PC-3 (cell line): Measurements from ENCODE around the gene SLC46A1.

Source experiments
- EZH2 ChIP-seq: fragments of 300-600 bp; sonication (generic); IDR thresholded peaks from one replicate; pipeline ENCODE4 v1.6.1; 2017; ENCODE audit warnings: antibody characterized with exemption, mild to moderate bottlenecking, low read length; ENCODE audit not compliant: unreplicated experiment
- EZH2phosphoT487 ChIP-seq: fragments of 300-600 bp; sonication (generic); IDR thresholded peaks from 2 replicates; pipeline ENCODE4 v1.6.1; 2018; ENCODE audit warnings: mild to moderate bottlenecking, antibody characterized with exemption, low read length, borderline replicate concordance
- TF ChIP-seq, protein P1 (sequence below): fragments of 300-600 bp; sonication (generic); conservative IDR thresholded peaks from 2 replicates; pipeline ENCODE4 v1.5.1; 2017; ENCODE audit warnings: antibody characterized with exemption, low read depth, mild to moderate bottlenecking, low read length

DNA sequence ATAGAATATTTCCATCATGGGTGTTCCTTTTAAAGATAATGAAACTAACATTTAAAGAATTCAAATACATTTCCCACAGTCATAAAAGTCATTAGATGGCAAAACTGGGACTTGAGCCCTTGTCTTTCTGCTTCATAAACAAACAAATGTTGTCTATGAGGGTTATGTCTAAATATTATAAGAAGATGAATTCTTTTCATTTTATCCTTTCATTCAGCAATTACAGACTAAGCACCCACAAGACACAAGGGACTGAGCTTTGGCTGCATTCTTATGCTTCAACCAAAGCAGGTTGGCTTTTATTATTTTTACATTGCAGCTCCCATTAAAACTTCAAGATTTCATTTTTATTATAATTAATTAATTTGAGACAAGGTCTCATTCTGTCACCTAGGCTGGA lies 19.6 kb downstream of the SLC46A1 start:
- TF ChIP-seq, protein P1, sequence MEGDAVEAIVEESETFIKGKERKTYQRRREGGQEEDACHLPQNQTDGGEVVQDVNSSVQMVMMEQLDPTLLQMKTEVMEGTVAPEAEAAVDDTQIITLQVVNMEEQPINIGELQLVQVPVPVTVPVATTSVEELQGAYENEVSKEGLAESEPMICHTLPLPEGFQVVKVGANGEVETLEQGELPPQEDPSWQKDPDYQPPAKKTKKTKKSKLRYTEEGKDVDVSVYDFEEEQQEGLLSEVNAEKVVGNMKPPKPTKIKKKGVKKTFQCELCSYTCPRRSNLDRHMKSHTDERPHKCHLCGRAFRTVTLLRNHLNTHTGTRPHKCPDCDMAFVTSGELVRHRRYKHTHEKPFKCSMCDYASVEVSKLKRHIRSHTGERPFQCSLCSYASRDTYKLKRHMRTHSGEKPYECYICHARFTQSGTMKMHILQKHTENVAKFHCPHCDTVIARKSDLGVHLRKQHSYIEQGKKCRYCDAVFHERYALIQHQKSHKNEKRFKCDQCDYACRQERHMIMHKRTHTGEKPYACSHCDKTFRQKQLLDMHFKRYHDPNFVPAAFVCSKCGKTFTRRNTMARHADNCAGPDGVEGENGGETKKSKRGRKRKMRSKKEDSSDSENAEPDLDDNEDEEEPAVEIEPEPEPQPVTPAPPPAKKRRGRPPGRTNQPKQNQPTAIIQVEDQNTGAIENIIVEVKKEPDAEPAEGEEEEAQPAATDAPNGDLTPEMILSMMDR, result no peak
- TF ChIP-seq EZH2, result no peak
- TF ChIP-seq EZH2phosphoT487, result no peak
